Measurements from ENCODE around the gene PTCD1.
"Not testable (repeated sequence)": the region's sequence is repeated elsewhere in the genome, so short reads cannot be mapped to it uniquely, and the experiment has no call there.

The PTCD1 gene

DNA sequence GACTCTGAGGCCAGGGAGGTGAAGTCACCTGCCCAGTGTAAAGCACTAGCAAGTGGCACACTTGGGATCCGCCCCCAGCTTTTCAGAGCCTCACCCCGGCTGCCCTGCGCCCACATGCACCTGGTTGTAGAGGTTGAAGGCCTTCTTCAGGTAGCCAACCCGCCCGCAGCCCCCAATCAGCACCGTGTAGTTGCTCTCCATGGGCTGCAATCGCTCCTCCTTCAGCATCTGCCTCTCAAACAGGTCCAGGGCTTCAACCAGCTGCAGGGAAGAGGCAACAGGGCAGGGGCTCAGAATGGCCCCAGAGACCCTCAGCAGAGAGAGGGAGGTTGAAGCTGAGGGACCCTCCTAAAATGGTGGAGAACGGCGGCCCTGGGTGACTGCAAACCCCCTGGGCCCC is 5.4 kb downstream of the PTCD1 start:
- no peak for DNase-seq (ENCODE audit: low read depth)
- no peak overlapping the region for H3K4me3 ChIP-seq (ENCODE audit: low read depth, low read length)
- TF ChIP-seq, protein P1, sequence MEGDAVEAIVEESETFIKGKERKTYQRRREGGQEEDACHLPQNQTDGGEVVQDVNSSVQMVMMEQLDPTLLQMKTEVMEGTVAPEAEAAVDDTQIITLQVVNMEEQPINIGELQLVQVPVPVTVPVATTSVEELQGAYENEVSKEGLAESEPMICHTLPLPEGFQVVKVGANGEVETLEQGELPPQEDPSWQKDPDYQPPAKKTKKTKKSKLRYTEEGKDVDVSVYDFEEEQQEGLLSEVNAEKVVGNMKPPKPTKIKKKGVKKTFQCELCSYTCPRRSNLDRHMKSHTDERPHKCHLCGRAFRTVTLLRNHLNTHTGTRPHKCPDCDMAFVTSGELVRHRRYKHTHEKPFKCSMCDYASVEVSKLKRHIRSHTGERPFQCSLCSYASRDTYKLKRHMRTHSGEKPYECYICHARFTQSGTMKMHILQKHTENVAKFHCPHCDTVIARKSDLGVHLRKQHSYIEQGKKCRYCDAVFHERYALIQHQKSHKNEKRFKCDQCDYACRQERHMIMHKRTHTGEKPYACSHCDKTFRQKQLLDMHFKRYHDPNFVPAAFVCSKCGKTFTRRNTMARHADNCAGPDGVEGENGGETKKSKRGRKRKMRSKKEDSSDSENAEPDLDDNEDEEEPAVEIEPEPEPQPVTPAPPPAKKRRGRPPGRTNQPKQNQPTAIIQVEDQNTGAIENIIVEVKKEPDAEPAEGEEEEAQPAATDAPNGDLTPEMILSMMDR (IDR thresholded peaks at IDR 0.05; ENCODE audit: control insufficient read depth, extremely low read depth, insufficient read depth), result no peak

GRCh38 chr7:99431756-99432540 is 6.7 kb downstream of the PTCD1 start:
- DNase-seq (ENCODE audit: low read depth), result not testable (repeated sequence)

DNA sequence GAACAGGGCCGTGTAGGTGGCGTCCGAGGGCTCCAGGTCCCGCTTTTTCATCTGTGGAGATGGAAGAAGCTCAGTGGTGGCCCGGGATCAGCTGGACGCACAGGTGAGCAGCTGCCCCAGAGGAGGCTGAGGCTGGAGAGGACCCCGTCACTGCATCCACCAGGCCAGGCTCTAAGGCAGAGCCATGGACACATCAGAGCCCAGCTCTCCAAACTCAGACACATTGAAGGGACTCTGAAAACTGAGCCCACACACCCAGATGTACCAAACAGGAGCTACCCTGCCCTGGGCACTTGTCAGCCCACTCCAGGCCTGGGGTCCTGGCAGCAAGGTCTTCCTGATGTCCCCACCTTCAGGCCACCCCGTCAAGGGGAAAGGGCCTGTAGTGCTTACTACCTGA is 8.8 kb downstream of the PTCD1 start:
- TF ChIP-seq, protein P1 (IDR thresholded peaks at IDR 0.05; ENCODE audit: control insufficient read depth, extremely low read depth, insufficient read depth), result no peak
- no peak for DNase-seq (ENCODE audit: low read depth)
- no peak overlapping the region for H3K4me3 ChIP-seq (ENCODE audit: low read depth, low read length)

More at GRCh38 chr7:99431756-99432540, 6.7 kb downstream of the PTCD1 start:
- not testable (repeated sequence) for H3K4me3 ChIP-seq (ENCODE audit: low read depth, low read length)

- H3K4me3 ChIP-seq (ENCODE audit: low read depth, low read length), result no peak overlapping the region
- TF ChIP-seq, protein P1 (IDR thresholded peaks at IDR 0.05; ENCODE audit: control insufficient read depth, extremely low read depth, insufficient read depth), result no peak
- DNase-seq (ENCODE audit: low read depth), result no peak
Measured at GRCh38 chr7:99428972-99429566, 9.5 kb downstream of the PTCD1 start.

- DNase-seq (ENCODE audit: low read depth), result no peak
- no peak overlapping the region for H3K4me3 ChIP-seq (ENCODE audit: low read depth, low read length)
- TF ChIP-seq, protein P1 (IDR thresholded peaks at IDR 0.05; ENCODE audit: control insufficient read depth, extremely low read depth, insufficient read depth), result no peak
Measured at GRCh38 chr7:99424932-99425730, 13.5 kb downstream of the PTCD1 start.

DNA sequence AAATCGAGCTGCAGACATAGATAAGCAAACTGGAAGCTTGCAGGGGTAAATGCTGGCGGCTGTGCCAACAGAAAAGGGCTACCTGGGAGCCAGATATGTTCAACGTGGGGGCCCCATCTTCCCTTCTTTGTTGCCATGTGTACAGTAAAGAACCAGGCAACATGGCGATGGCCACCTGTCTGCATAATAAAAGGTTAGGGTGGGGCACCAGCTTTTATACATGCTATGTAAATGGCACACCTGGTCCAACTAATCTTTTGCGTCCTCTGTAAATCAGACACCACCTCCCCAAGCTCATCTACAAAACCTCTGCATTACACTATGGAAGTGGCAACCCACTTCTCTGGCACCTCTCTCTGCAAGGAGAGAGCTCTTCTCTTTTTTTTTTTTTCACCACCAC is 16.0 kb downstream of the PTCD1 start:
- H3K4me3 ChIP-seq (ENCODE audit: low read depth, low read length), result no peak overlapping the region
- TF ChIP-seq, protein P1 (IDR thresholded peaks at IDR 0.05; ENCODE audit: control insufficient read depth, extremely low read depth, insufficient read depth), result no peak
- DNase-seq (ENCODE audit: low read depth), result no peak

- H3K4me3 ChIP-seq (ENCODE audit: low read depth, low read length), result no peak overlapping the region
- no peak for DNase-seq (ENCODE audit: low read depth)
- TF ChIP-seq, protein P1 (IDR thresholded peaks at IDR 0.05; ENCODE audit: control insufficient read depth, extremely low read depth, insufficient read depth), result no peak
Measured at GRCh38 chr7:99422186-99422585, 16.4 kb downstream of the PTCD1 start.
